Spleen (tissue), 7 donors: Measurements from ENCODE around the gene APOLD1.

Source experiments
- CTCF ChIP-seq, 11 experiments: fragments of 200-600 bp in 7 of 11; fragments of 450-650 bp in 4 of 11; sonication (generic) in 4 of 11; IDR thresholded peaks in 8 of 11; conservative IDR thresholded peaks in 3 of 11; 1 replicate in 7 of 11; 2 replicates in 4 of 11; pipeline versions ENCODE4 v1.4.0 to v1.8.0; 2016 to 2021; ENCODE audit warnings: antibody characterized with exemption in 11 of 11, inconsistent platforms in 4 of 11, mild to moderate bottlenecking in 1 of 11
- POLR2A ChIP-seq, 3 donors: fragments of 450-650 bp; IDR thresholded peaks; one replicate each; pipeline ENCODE4 v1.5.1; 2017; ENCODE audit warnings: antibody characterized with exemption in 3 of 3, mild to moderate bottlenecking in 1 of 3
- POLR2AphosphoS5 ChIP-seq, 3 donors: sonication (generic); formaldehyde crosslinking; IDR thresholded peaks; one replicate each; pipeline ENCODE4 v1.5.1; 2017; ENCODE audit warnings: antibody characterized with exemption in 3 of 3
- donor health status: DM: no; HTN: no; CAD: no; lungs with moderate emphysema.
- donor health status: DM: no; HTN: no; CAD: no.
- donor health status: DM: no; HTN: no; CAD: no.

DNA sequence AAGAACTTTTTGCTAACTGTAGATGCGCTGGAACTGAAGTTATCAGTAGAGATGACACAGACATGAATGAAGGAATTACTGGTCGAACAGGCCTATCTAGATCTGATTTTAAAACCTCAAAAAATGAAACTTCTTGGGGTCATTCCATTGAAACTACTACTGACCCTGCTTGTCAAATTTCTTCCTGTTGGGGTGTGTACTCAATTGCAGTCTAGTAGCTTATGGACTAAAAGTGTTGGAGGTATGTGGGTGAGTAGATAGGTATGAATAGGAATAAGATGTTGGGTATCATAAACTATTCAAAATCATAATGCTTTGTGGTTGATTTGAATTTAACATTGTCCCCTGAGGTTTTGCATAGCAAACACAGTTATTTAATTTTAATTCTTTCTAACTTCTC lies 9.2 kb downstream of the APOLD1 start:
- no peak for TF ChIP-seq CTCF (IDR thresholded peaks at IDR 0.05 in 8 of 11, conservative IDR thresholded peaks at IDR 0.05 in 3 of 11)
- no peak for TF ChIP-seq POLR2A (IDR thresholded peaks at IDR 0.05)
- no peak for TF ChIP-seq POLR2AphosphoS5 (IDR thresholded peaks at IDR 0.05)
